ENCODE measurements around the gene AIRE. TPM values are rescaled to one million over a fixed set of nuclear protein-coding genes. Genes with fewer than 3 reads are reported as not detected.

AIRE gene
- total RNA-seq, 2 donors from 2014 or later = 1.0 TPM; not detected in 1

- 93 to 94% methylated on average over 12 to 21 of the region's 27 CpGs for WGBS, 2 donors
- Histone ChIP-seq H3K27me3 (no peaks in the 10 kb centered on the region), H3K36me3 (replicated peaks in 1 of 2; ENCODE audit: insufficient read depth in 1 of 2, low read depth in 2 of 2) (peaks cover 0 to 8% of the 10 kb centered on the region in 2 donors), H3K4me1 (no peaks in the 10 kb centered on the region), H3K27ac (no peak overlapping the region), H3K4me3 (no peak overlapping the region), H3K9me3 (no peaks in the 10 kb centered on the region)
- no peak for DNase-seq
- no peak for ATAC-seq
- intact Hi-C loops (cut with DNase I) = loop anchor here (10.0 kb wide), 1 partner anchor 52 kb away; the partner anchor contains the start of gene DNMT3L
- TF ChIP-seq POLR2A (IDR thresholded peaks at IDR 0.05) = no peak
- TF ChIP-seq CTCF (IDR thresholded peaks at IDR 0.05) = no peak
Measured at GRCh38 chr21:44316277-44316900, 30.7 kb downstream of the AIRE start.

DNA sequence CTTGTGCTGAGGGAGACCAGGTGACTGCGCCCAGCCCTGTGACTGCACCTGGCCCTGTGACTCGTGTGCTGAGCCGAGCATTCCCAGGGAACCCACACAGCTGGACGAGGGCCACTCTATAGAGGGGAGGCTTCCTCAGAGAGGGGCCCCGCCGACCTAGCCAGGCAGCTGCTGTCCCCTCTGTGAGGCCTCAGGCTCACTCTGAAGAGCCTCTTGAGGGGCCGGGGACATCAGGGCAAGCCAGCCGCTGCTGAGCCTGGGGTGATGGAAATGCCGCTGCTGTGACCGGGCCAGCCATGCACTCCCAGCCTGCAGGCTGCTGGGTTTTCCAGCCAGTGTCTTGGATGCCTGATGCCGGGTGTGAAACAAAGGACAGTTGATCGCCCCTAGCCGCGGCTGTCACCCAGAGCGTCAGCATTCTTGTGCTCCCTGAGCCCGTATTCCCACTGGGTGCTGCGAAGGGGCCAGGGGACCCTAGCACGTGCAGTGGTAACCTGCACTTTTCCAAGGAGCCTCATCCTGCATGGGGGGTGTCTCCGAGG, 31.6 kb downstream of the AIRE start:
- Histone ChIP-seq H3K27me3 (no peaks in the 10 kb centered on the region), H3K36me3 (replicated peaks in 1 of 2; ENCODE audit: insufficient read depth in 1 of 2, low read depth in 2 of 2) (peaks cover 0 to 7% of the 10 kb centered on the region in 2 donors), H3K9me3 (no peaks in the 10 kb centered on the region), H3K4me3 (no peak overlapping the region), H3K27ac (no peak overlapping the region), H3K4me1 (no peaks in the 10 kb centered on the region)
- WGBS, 2 donors = 92 to 100% methylated on average over 7 to 12 of the region's 19 CpGs
- DNase-seq (no peak), ATAC-seq (no peak)
- intact Hi-C loops (cut with DNase I) = loop anchor here (10.0 kb wide), 1 partner anchor 53 kb away; the partner anchor contains the start of gene DNMT3L
- TF ChIP-seq CTCF (IDR thresholded peaks at IDR 0.05) (no peak), POLR2A (IDR thresholded peaks at IDR 0.05) (no peak)

DNA sequence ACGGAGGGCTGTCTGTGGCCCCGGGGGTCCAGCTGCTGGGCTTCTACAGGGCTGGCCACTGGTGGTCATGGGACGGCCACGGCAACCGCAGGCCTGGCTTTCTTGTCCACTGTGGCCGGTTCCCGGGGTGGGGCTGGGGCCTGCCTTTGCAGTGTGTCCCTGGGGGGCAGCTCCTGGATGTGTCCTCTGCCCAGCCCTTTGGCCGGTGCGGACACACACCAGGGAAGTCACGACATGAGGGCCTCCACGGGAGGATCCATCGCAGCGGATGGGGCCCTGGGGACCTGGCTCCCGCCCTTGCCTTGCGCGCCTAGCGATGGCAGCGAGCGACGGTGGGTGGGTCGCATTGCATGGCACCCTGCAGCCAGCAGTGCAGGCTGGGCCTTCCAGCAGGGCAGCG, 32.2 kb downstream of the AIRE start:
- Histone ChIP-seq H3K36me3 (replicated peaks in 1 of 2; ENCODE audit: insufficient read depth in 1 of 2, low read depth in 2 of 2) (peaks cover 0 to 7% of the 10 kb centered on the region in 2 donors), H3K9me3 (no peaks in the 10 kb centered on the region), H3K27me3 (no peaks in the 10 kb centered on the region), H3K27ac (no peak overlapping the region), H3K4me1 (no peaks in the 10 kb centered on the region), H3K4me3 (no peak overlapping the region)
- intact Hi-C loops (cut with DNase I) = loop anchor here (10.0 kb wide), 1 partner anchor 53 kb away; the partner anchor contains the start of gene DNMT3L
- TF ChIP-seq POLR2A (IDR thresholded peaks at IDR 0.05) = no peak
- TF ChIP-seq CTCF (IDR thresholded peaks at IDR 0.05) = no peak
- DNase-seq (no peak), ATAC-seq (no peak)
- whole genome bisulfite sequencing, 2 donors = 95% methylated on average over 22 of the region's 22 CpGs; no CpG with 5 or more reads in 1 of the 2 donors

DNA sequence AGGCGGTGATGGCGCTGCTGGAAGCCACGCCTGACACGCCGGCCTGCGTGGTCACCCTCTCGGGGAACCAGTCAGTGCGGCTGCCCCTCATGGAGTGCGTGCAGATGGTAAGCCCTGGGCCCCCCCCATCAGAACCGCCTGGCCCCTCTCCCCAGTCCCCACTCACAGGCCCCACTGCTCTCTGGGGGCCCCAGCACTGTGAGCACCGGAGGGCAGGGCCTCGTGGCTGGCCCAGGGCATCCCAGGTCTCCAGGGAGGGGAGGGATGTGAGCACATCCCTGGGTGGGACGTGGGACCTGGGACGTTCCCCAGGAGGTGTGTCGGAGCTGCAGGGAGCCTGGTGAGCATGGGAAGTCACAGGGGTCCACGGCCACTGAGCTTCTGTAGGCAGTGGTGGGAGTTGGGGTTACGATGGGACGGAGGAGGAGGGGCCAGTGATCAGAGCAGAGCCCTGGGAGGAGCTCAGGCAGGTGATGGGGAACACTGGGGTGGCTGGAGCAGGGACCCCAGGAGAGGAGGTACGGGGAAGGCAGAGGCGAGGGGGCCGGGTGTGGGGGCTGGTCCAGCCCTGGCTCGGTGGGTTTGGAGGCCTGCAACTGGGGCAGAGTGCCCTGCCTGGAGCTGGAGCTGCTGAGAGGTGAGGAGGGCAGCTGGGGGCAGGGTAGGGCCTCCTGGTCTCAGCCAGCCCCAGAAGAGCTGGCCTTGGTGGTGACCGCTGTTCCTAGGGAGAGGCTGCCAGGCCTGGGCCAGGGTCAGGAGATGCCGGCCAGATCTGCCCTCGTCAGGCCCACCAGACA, 33.0 kb downstream of the AIRE start:
- peaks cover 0 to 3% of the 10 kb centered on the region in 2 donors for H3K36me3 ChIP-seq (replicated peaks in 1 of 2; ENCODE audit: insufficient read depth in 1 of 2, low read depth in 2 of 2)
- H3K4me1 ChIP-seq = no peaks in the 10 kb centered on the region
- no peak overlapping the region for H3K4me3 ChIP-seq
- intact Hi-C loops (cut with DNase I) = loop anchor here (10.0 kb wide), 1 partner anchor 54 kb away; the partner anchor contains the start of gene DNMT3L
- TF ChIP-seq CTCF (IDR thresholded peaks at IDR 0.05) (no peak), POLR2A (IDR thresholded peaks at IDR 0.05) (no peak)
- no peaks in the 10 kb centered on the region for H3K27me3 ChIP-seq
- no peaks in the 10 kb centered on the region for H3K9me3 ChIP-seq
- no peak overlapping the region for H3K27ac ChIP-seq
- ATAC-seq (no peak), DNase-seq (no peak)
- WGBS, 2 donors = 92 to 96% methylated on average over 23 to 24 of the region's 25 CpGs
